ENCODE results near the gene ADAMTS13. TPM values are rescaled to one million over a fixed set of nuclear protein-coding genes. Genes with fewer than 3 reads are reported as not detected.
A peak's percentile ranks its signal among the peaks of the same experiment; 100 is the strongest.

The ADAMTS13 gene
- total RNA-seq, 1 donor from 2014 or later = 3.1 TPM

GRCh38 chr9:133493845-133494540, 71.8 kb downstream of the ADAMTS13 start:
- ATAC-seq = no peak
- peak; percentile 31 for DNase-seq
- intact Hi-C loops (cut with micrococcal nuclease) = no loop called here

GRCh38 chr9:133494636-133495326, 72.6 kb downstream of the ADAMTS13 start:
- peak; percentile 8 for ATAC-seq
- intact Hi-C loops (cut with micrococcal nuclease) = no loop called here
- peak; percentile 43 for DNase-seq

- intact Hi-C loops (cut with micrococcal nuclease) = no loop called here
- no peak for ATAC-seq
- DNase-seq = no peak
Observed at GRCh38 chr9:133495327-133496293, 73.4 kb downstream of the ADAMTS13 start.

GRCh38 chr9:133496861-133497842, 75.0 kb downstream of the ADAMTS13 start:
- intact Hi-C loops (cut with micrococcal nuclease) = no loop called here
- ATAC-seq (no peak), DNase-seq (peak; percentile 32)

- ATAC-seq (peak; percentile 86), DNase-seq (peak; percentile 68)
- intact Hi-C loops (cut with micrococcal nuclease) = no loop called here
Observed at GRCh38 chr9:133499132-133499891, 77.1 kb downstream of the ADAMTS13 start.

GRCh38 chr9:133499892-133500270, 77.7 kb downstream of the ADAMTS13 start:
- ATAC-seq = no peak
- no peak for DNase-seq
- intact Hi-C loops (cut with micrococcal nuclease) = no loop called here

GRCh38 chr9:133502112-133502511, 79.9 kb downstream of the ADAMTS13 start:
- intact Hi-C loops (cut with micrococcal nuclease) = no loop called here
- DNase-seq (no peak), ATAC-seq (no peak)

GRCh38 chr9:133505186-133505830, 83.1 kb downstream of the ADAMTS13 start:
- intact Hi-C loops (cut with micrococcal nuclease) = no loop called here

GRCh38 chr9:133505901-133506652, 83.9 kb downstream of the ADAMTS13 start:
- ATAC-seq = peak; percentile 84
- intact Hi-C loops (cut with micrococcal nuclease) = no loop called here
- DNase-seq = peak; percentile 89

More at GRCh38 chr9:133505186-133505830, 83.1 kb downstream of the ADAMTS13 start:
- DNase-seq (peak; percentile 42), ATAC-seq (peak; percentile 35)

- ATAC-seq = peak; percentile 64
- DNase-seq = peak; percentile 79
- intact Hi-C loops (cut with micrococcal nuclease) = no loop called here
Observed at GRCh38 chr9:133506653-133507038, 84.5 kb downstream of the ADAMTS13 start.

GRCh38 chr9:133507246-133507965, 85.2 kb downstream of the ADAMTS13 start:
- ATAC-seq (no peak), DNase-seq (peak; percentile 28)
- intact Hi-C loops (cut with micrococcal nuclease) = no loop called here

GRCh38 chr9:133508046-133508445, 85.9 kb downstream of the ADAMTS13 start:
- DNase-seq = peak; percentile 14
- intact Hi-C loops (cut with micrococcal nuclease) = no loop called here
- no peak for ATAC-seq
